WTC11 (cell line): Measurements from ENCODE around the gene PRKAR1B. TPM values are rescaled to one million over a fixed set of nuclear protein-coding genes. Genes with fewer than 3 reads are reported as not detected.
"Not testable (repeated sequence)": the region's sequence is repeated elsewhere in the genome, so short reads cannot be mapped to it uniquely, and the experiment has no call there.

ENCODE experiments used
- ATAC-seq: fragments of 200-7000 bp; cut with Tn5 transposase; 2 replicates; pipeline ENCODE4 v1.10.0; 2021; ENCODE audit warnings: mild to moderate bottlenecking, moderate library complexity
- CTCF ChIA-PET: fragments of 300-600 bp; sonication (Branson Sonifier 250); formaldehyde crosslinking; loops from one replicate; lab custom pipeline; 2021; ENCODE audit warnings: antibody characterized with exemption; lab: Charles Lee
- POLR2A ChIA-PET: fragments of 350-600 bp; sonication (Branson Sonifier 250); formaldehyde crosslinking; loops from one replicate; lab custom pipeline; 2021; ENCODE audit warnings: antibody characterized with exemption; lab: Charles Lee
- DNase-seq: peaks from one replicate; pipeline ENCODE4 v3.0.0; 2021; ENCODE audit warnings: low spot score
- H3K27ac Mint-ChIP-seq: 2 replicates; pipeline ENCODE4 v1.8.0; 2021; ENCODE audit warnings: mixed read lengths
- H3K27me3 Mint-ChIP-seq: 2 replicates; pipeline ENCODE4 v1.8.0; 2021; ENCODE audit warnings: low read depth, mild to moderate bottlenecking, moderate library complexity, mixed read lengths
- H3K36me3 Mint-ChIP-seq: 2 replicates; pipeline ENCODE4 v1.8.0; 2021; ENCODE audit warnings: mixed read lengths
- H3K4me1 Mint-ChIP-seq: 2 replicates; pipeline ENCODE4 v1.8.0; 2022; ENCODE audit warnings: mixed read lengths
- H3K4me3 Mint-ChIP-seq: 2 replicates; pipeline ENCODE4 v1.8.0; 2021; ENCODE audit warnings: mild to moderate bottlenecking, moderate library complexity, mixed read lengths
- H3K9me3 Mint-ChIP-seq: 2 replicates; pipeline ENCODE4 v1.8.0; 2021; ENCODE audit warnings: mixed read lengths
- AR ChIP-seq: fragments of 250-450 bp; sonication (Bioruptor Pico); IDR thresholded peaks from 2 replicates; pipeline ENCODE4 v1.9.0; 2021; ENCODE audit warnings: mild to moderate bottlenecking
- ARID4B ChIP-seq: sonication (generic); formaldehyde crosslinking; IDR thresholded peaks from 2 replicates; pipeline ENCODE4 v1.8.0; 2023; ENCODE audit warnings: missing genetic modification reagents, mild to moderate bottlenecking, borderline replicate concordance
- ATF3 ChIP-seq: sonication (generic); formaldehyde crosslinking; conservative IDR thresholded peaks from 2 replicates; pipeline ENCODE4 v1.8.1; 2022; ENCODE audit warnings: mild to moderate bottlenecking, missing genetic modification reagents
- FOXJ3 ChIP-seq: sonication (generic); formaldehyde crosslinking; IDR thresholded peaks from 2 replicates; pipeline ENCODE4 v1.9.0; 2021; ENCODE audit warnings: missing genetic modification reagents, mild to moderate bottlenecking, borderline replicate concordance
- HMGXB4 ChIP-seq: sonication (generic); formaldehyde crosslinking; IDR thresholded peaks from 2 replicates; pipeline ENCODE4 v1.8.1; 2023; ENCODE audit warnings: mild to moderate bottlenecking, moderate library complexity, missing genetic modification reagents
- NFYB ChIP-seq: sonication (generic); formaldehyde crosslinking; conservative IDR thresholded peaks from 2 replicates; pipeline ENCODE4 v1.8.0; 2022; ENCODE audit warnings: low read depth, missing genetic modification reagents
- SMAD4 ChIP-seq: sonication (generic); formaldehyde crosslinking; IDR thresholded peaks from 2 replicates; pipeline ENCODE4 v1.8.0; 2022; ENCODE audit warnings: mild to moderate bottlenecking, missing genetic modification reagents
- SOX15 ChIP-seq: fragments of 250-450 bp; sonication (Bioruptor Pico); IDR thresholded peaks from 2 replicates; pipeline ENCODE4 v1.9.0; 2021; ENCODE audit warnings: mild to moderate bottlenecking
- ZNF138 ChIP-seq: sonication (generic); formaldehyde crosslinking; conservative IDR thresholded peaks from 2 replicates; pipeline ENCODE4 v1.8.1; 2022; ENCODE audit warnings: mild to moderate bottlenecking, moderate library complexity, missing genetic modification reagents
- ZNF317 ChIP-seq: sonication (generic); formaldehyde crosslinking; IDR thresholded peaks from 2 replicates; pipeline ENCODE4 v1.8.1; 2023; ENCODE audit warnings: low read depth, mild to moderate bottlenecking, moderate library complexity, missing genetic modification reagents, borderline replicate concordance
- ZSCAN18 ChIP-seq: fragments of 250-450 bp; sonication (Bioruptor Pico); IDR thresholded peaks from 2 replicates; pipeline ENCODE4 v2.1.2; 2022; ENCODE audit warnings: mild to moderate bottlenecking, moderate library complexity
- total RNA-seq: library from RNA; stranded (reverse); gene quantifications from 3 replicates; pipeline ENCODE4 v1.2.3, GENCODE V29; 2021

Gene PRKAR1B
- total RNA-seq, 1 experiment from 2014 or later: 43.6 TPM

GRCh38 chr7:652881-653280 is 74.2 kb downstream of the PRKAR1B start (continued):
- TF ChIP-seq ARID4B (CRISPR knock-in tag) (no peak), ZSCAN18 (CRISPR knock-in tag) (no peak), HMGXB4 (CRISPR knock-in tag) (no peak), ZNF317 (CRISPR knock-in tag) (no peak), SOX15 (no peak), ZNF138 (no peak)
- TF ChIP-seq, all 79 proteins: peak for 0

DNA sequence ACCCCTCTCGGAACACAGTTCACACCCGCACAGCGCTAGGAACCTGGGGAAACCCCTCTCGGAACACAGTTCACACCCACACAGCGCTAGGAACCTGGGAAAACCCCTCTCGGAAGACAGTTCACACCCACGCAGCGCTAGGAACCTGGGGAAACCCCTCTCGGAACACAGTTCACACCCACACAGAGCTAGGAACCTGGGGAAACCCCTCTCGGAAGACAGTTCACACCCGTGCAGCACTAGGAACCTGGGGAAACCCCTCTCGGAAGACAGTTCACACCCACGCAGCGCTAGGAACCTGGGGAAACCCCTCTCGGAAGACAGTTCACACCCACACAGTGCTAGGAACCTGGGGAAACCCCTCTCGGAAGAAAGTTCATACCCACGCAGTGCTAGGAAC is 74.9 kb downstream of the PRKAR1B start:
- ATAC-seq, H3K27ac Mint-ChIP-seq, DNase-seq, H3K4me3 Mint-ChIP-seq, H3K9me3 Mint-ChIP-seq, H3K36me3 Mint-ChIP-seq, CTCF ChIA-PET, H3K27me3 Mint-ChIP-seq, POLR2A ChIA-PET, H3K4me1 Mint-ChIP-seq: not testable (repeated sequence)

GRCh38 chr7:651032-651728 is 75.9 kb downstream of the PRKAR1B start:
- Mint-ChIP-seq H3K4me1 (no peaks in the 10 kb centered on the region), H3K27ac (no peak overlapping the region), H3K9me3 (peaks cover 5% of the 10 kb centered on the region), H3K27me3 (no peaks in the 10 kb centered on the region), H3K4me3 (no peak overlapping the region), H3K36me3 (peaks cover 3% of the 10 kb centered on the region; the same call in 1 of the 2 replicates)
- no peak for TF ChIP-seq NFYB (CRISPR knock-in tag)
- TF ChIP-seq AR (CRISPR knock-in tag): no peak
- no peak for TF ChIP-seq SMAD4 (CRISPR knock-in tag)
- TF ChIP-seq FOXJ3 (CRISPR knock-in tag): no peak
- no peak for TF ChIP-seq ATF3 (CRISPR knock-in tag)
- POLR2A ChIA-PET: no interaction called here
- ATAC-seq (no peak), DNase-seq (no peak)
- CTCF ChIA-PET: no interaction called here
